HG02763 (cell line): Measurements from ENCODE around the gene PPIL4.
A peak's percentile ranks its signal among the peaks of the same experiment; 100 is the strongest.

Source experiments
- ATAC-seq: cut with Tn5 transposase; IDR thresholded peaks from one replicate; pipeline ENCODE4 v1.9.1; 2021; ENCODE audit warnings: mild to moderate bottlenecking, moderate library complexity; ENCODE audit not compliant: unreplicated experiment

The PPIL4 gene, protein sequence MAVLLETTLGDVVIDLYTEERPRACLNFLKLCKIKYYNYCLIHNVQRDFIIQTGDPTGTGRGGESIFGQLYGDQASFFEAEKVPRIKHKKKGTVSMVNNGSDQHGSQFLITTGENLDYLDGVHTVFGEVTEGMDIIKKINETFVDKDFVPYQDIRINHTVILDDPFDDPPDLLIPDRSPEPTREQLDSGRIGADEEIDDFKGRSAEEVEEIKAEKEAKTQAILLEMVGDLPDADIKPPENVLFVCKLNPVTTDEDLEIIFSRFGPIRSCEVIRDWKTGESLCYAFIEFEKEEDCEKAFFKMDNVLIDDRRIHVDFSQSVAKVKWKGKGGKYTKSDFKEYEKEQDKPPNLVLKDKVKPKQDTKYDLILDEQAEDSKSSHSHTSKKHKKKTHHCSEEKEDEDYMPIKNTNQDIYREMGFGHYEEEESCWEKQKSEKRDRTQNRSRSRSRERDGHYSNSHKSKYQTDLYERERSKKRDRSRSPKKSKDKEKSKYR

DNA sequence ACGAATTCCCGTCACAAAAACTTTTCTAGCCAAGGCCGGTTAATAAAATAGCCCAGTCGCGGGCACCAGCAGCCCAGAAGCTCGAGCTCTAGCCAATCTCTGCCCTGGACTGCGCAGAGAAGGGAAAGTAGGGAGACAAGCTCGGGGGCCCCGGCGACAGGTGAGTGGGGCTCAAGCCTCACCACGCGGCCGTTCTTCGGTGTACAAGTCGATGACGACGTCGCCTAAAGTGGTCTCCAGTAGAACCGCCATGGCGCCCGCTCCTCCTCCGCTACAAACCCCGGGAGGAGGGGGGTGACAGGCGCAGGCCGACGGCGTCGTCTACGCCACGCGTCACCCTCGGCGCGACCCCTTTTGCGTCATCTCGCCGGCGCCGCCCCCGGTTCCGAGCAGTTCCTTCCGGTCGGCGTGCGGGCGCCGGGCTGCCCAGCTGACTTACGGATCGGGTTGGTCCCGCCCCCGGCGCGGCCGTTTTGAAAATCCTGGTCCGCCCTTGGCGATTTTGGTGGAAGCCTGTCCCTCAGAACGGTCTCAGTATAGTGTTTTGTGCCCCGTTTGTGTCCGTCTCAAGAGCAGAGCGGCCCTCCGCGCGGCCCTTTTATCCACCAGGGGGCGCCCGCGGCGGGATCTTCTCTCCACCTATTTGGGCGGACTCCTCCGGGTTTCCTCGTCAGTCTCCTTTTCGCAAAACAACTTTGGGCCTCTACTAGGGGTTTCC lies at the start of gene PPIL4:
TSS of gene PPIL4 (minus strand) at position 290 of the 718 bp plus-strand sequence. CDS start at position 252, 38 bp downstream.
- ATAC-seq: peak; percentile 92

DNA sequence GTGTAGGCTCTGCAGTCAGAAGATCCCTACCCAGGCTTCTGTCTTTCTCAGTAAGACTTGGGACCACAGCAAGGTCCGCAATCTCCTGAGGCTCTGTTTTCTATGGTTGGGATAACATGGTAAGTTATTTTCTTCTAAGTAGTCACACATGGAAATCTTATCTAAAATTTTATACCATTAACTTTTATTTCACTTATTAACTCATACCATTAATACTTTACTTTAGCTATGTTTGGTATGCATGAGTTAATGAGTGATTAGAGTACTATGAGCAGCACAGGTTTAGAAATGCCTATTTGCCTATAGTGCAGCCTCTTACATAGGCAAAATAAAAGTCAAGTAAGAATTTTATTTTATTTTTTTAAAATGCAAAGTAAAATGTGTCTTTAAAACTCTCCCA lies 47.6 kb upstream of the PPIL4 start:
- ATAC-seq: no peak

DNA sequence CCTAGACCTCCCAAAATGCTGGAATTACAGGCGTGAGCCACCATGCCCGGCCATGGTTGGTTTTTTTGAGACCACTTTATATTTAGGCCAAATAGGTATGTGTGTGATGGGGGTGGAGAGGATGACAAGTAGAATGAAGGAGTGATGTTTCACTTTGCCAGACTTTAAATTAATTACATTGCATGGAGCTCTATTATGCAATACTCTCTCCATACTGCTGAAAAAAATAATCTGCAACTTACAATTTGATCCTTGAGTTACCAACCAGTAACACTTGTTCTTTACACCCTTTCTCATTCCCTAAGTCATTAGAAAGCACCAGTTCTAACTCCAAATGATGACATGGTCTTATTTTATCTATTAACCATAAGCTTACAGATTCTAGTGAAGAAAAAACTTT lies 47.1 kb upstream of the PPIL4 start:
- no peak for ATAC-seq

DNA sequence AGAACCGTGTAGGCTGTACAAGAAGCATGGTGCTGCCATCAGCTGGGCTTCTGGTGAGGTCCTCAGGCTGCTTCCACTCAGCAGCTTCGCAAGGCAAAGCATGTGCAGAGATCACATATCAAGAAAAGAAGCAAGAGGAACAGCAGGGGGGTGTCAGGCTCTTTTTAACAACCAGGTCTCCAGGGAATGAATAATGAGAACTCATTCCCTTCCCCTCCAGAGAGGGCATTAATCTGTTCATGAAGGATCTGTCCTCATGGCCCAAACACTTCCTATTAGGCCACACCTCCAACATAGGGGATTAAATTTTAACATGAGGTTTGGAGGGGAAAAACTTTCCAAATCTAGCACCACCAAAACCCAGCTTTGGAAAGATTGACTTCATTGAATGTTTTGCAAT lies 40.3 kb upstream of the PPIL4 start:
- no peak for ATAC-seq

DNA sequence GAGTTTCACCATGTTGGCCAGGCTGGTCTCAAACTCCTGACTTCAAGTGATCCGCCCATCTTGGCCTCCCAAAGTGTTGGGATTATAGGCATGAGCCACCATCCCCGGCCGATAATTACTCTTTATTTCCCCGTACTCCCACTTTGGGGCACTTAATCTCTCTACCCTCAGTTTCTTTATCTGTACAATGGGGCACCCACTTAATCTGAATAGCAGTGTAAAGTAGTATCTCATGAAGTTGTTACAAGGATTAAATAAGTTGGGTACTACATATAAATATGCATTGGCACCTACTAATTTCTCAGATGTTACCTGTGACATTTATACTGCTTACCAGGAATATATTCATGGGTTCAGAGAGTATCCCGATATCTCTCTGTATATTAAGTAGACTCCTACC lies 35.5 kb upstream of the PPIL4 start:
- no peak for ATAC-seq

DNA sequence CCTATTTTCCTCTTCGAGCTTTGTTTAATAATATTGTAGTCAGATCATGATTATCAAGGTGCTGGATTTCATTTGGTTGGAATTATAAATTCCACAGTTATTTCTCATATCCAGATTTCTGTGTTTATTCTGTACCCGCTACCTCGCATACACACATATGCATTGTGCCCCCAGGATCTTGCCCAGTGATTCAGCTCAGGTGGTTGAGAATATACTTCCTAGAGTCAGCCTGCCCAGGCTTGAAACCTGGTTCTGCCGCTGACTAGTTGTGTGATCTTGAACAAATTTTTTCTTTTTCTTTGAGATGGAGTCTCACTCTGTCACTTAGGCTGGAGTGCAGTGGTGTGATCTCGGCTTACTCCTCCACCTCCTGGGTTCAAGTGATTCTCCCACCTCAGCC lies 35.0 kb upstream of the PPIL4 start:
- no peak for ATAC-seq

DNA sequence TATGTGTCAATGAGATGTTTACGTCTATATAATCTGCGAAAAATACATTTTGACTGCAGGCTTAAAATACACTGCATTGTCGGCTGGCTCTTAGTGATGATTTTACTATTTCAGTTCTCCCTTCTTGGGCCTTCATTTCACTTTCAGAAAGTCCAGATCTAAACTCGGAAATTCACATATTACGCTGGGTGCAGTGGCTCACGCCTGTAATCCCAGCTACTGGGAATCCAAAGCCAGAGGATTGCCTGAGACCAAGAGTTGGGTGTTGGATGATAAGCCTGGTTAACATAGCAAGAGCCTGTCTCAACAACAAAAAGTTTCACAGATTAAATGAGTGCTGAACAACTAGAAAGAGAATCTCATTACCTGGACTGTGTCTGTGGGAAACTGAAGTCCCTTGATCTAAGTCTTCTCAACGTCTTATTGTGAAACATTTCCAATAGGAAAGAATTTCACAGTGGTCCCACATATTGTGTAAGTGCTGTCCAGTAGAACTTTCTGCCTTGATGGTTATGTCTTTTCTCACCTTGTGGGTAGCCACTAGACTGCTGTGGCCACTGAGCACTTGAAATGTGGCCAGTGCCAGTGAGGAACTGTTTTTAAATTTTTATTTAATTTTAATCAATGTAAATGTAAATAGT lies 22.2 kb upstream of the PPIL4 start:
- ATAC-seq: no peak

DNA sequence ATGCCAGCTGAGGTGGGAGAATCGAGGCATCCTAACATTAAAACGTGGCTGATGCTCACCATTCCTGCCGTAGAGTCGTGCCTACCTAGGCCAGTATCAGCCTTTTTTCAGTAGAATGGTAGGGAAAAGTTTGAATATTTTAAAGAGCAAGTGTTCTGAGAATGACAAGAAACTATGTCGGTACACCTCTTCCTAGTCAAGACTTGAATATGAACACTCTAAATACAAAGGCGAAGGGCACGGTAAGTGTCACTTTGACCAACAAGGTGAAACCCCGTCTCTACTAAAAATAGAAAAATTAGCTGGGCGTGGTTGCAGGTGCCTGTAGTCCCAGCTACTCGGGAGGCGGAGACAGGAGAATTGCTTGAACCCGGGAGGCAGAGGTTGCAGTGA lies 21.3 kb upstream of the PPIL4 start:
- ATAC-seq: no peak

DNA sequence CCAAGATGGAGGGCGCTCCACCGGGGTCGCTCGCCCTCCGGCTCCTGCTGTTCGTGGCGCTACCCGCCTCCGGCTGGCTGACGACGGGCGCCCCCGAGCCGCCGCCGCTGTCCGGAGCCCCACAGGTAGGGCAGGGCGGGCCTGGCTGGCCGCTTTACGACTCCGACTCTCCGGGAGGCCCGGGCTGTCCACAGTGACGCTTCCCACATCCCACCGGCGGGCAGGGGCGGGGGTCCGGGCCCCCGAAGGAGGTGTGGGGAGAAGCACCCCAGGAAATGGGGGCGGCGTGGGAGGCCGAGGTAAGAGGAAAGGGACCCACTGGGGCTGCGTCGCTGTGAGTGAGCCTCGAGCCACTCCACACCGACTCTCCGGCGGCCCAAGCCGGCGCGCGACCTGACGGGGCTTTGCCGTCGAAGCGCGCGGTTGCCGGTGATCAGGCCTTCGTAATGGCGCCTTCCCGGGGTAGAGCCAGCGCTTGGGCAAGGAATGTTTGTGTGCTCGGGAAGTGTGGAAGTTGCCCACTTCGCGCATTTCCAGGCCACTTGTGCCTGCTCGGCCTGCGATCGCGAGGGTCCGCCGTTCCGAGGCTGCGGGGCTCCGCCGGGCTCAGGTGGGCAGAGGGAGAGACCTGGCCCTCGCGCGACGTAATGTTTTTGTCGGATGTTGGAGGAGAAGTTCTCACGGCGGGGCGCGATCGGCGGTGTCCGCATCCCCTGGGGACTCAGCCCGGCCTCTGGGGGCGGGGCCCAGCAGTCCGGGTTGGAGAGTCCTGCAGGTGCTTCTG lies 20.8 kb upstream of the PPIL4 start:
- ATAC-seq: no peak

DNA sequence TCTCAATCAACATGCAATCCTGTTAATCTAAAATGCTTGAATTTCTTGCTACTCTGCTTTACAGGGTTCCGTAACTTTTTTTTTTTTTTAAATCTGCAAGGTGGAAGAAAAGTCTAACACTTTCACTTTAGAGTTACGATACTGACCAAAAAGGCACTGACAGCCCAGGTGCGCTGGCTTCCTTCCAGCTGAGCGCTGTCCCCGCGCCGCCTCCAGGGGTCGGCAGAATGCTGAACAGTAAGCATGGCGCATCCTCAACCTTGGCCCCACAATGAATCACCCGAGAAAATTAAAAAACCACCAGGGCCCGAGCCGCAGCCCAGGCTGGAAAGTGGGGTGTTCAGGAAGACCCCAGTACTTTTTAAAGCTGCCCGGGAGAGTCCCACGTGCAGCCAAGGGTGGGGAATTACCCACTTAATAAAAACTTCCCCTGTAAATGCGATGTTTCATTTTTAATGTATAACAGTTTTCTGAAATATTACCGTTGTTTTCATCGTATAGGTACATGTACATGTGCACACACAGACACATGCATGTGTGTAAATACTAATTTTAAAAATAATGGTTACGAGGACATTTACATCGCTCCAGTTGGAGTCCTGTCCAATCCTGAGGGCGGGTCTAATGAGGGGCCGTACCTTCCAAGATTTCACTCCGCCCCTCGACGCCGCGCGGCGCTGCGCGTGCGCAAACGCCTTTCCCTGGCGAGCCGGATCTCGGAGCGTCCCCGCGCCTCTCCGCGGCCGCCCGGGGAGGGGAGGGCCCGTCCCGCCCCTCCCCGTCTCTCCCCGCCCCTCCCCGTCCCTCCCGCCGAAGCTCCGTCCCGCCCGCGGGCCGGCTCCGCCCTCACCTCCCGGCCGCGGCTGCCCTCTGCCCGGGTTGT lies 19.9 kb upstream of the PPIL4 start, which contains the start of gene GINM1:
TSS of gene GINM1 (plus strand) at position 849 of the 883 bp plus-strand sequence. CDS start 40 bp downstream, outside the sequence.
- ATAC-seq: peak; percentile 87

DNA sequence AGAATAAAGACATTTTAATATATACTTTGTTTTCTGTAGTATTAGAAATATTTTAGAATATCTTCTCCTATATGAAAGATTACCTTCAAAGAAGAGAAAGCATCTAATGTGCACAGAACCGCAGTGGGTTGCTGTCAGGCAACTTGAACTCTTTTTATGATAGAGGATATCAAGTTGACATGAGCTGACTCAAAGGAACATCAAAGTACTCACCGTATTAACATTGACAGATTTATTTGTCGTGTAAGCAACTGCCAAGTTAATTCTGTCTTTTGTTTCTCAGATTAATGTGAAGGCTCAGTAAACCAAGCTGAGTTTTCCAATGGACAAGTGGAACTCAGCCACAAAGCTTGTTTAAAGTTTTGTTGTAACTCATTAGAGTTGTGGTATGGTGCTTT lies 18.1 kb upstream of the PPIL4 start:
- ATAC-seq: no peak

DNA sequence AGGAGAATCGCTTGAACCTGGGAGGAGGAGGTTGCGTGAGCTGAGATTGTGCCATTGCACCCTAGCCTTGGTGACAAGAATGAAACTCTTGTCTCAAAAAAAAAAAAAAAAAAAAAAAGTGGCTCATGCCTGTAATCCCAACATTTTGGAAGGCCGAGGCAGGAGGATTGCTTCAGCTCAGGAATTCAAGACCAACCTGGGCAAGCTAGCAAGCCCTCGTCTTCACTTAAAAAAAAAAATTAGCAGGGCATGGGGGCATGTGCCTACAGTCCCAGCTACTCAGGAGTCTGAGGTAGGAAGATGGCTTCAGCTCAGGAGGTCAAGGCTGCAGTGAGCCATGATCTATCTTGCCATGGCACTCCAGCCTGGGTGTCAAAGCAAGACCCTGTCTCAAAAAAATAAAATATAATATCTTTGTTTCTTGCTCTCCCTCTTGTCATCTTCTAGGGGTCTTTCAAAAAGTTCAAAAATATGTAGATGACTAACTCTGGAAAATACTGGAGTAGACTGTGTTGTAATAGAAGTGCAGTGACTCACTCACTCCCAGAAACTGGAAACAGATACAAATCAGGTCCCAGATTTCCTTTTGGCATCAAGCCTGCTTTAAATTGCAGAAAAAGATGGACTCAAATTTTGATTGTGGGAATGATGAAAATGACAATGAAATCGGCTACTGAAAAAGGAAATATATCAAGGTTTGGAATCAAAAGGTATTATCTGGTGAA lies 17.5 kb upstream of the PPIL4 start:
- ATAC-seq: no peak

DNA sequence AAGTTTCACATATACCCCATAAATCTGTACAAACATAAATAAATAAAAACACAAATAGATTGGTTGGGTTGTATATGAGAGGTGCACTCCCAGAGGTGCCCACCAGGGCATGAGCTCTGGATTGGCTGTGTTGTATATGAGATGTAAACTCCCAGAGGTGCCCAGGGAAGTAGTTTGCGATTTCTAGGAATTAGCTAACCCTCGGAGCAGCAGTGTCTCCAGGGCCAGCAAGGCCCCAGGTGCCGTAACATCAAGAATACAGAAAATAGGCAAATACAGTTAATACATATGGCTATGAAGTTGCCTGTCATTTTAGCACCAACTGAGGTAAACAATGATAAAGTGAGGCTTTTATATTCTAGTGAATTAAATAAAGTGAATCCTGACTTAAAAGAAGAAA lies 14.9 kb upstream of the PPIL4 start:
- ATAC-seq: no peak

DNA sequence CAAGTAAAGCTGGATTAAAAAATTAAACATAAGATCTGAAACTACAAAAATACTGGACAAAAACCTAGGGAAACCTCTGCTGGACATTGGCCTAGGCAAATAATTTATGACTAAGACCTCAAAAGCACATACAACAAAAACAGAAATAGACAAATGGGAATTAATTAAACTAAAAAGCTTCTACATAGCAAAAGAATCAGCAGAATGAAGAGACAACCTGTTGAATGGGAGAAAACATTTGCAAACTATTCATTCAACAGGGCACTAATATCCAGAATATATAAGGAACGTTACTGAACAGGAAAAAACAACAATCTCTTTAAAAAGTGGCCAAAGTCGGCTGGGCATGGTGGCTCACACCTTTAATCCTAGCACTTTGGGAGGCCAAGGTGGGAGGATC lies 13.5 kb upstream of the PPIL4 start:
- ATAC-seq: no peak

DNA sequence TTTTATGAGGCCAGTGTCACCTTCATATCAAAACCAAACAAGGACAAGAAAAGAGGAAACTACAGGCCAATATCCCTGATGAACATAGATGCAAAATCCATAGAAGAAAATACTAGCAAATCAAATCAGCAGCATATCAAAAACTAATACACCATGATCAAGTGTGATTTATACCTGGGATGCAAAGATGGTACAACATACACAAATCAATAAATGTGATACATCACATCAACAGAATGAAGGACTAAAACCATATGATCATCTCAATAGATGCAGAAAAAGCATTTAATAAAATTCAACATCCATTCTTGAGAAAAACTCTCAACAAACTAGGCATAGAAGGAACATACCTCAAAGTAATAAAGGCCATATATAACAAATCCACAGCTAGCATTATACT lies 12.2 kb upstream of the PPIL4 start:
- ATAC-seq: no peak

DNA sequence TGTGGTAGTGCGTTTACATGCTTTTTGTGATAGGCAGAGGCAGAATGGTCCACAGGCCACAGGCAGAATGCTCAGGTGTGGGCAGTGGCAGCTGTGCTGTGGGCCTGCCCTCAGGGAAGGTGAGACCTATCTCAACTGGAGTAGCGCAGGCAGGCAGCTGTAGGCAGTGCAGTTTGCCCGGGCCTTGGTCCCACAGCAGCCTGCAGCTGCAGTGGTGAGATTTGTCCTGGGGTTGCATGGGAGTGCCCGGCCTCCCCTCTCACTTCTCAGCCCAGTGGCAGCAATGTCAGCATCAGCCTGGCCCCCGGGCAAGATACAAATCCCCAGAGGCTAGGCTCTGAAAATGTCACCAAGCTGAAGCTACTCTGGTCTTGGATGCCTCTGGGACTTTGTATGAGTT lies 6.1 kb upstream of the PPIL4 start:
- ATAC-seq: no peak

DNA sequence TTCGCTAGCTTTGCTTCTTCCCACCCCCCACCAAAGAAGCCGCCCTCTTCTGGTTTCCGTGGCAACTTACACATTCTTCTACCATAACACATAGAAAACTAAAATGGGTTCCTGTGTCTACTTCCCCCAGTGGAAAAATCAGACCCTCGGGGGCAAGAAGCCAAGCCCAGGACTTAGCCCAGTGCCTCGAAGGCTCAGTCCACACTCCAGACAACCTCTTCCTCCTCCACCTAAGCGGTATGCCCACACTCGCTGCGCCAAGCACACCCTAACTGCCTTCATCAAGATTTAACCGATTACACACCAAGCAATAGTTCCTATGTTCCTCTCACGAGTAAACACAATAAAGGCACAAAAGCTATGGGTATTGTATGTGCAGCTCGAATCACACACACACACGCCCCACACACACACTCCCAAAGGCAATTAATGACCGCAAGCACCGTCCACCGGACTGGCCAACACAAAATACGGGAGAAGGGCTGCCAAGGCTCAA lies 537 bp downstream of the PPIL4 start:
- no peak for ATAC-seq

DNA sequence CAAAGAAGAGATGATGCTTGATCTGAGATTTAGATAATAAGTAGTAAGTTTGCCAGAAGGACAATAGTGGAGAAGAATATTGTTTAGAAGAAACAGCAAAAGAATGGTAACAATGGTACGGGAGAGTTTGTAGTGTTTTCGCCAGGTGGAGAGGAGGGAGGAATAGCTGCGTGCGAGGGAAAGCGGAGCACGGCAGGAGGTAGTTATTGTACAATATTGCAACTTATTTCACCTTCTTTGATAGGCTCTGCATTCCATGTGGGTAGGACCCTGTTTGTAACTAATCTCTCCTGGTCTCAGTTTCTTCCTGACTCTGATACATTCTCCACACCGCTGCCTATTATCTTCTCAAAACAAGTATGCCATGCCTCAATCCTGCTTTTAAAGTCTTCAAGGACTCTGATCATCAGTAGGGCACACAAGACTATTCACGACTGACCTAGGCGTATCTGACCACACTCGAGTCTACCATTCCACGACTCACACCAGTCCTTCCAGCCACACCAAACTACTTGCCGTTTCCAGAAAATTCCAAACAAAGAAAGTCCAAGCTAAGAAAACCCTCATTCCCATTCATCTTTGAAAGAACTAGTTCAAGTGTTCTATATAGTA lies 1.1 kb downstream of the PPIL4 start:
- no peak for ATAC-seq

DNA sequence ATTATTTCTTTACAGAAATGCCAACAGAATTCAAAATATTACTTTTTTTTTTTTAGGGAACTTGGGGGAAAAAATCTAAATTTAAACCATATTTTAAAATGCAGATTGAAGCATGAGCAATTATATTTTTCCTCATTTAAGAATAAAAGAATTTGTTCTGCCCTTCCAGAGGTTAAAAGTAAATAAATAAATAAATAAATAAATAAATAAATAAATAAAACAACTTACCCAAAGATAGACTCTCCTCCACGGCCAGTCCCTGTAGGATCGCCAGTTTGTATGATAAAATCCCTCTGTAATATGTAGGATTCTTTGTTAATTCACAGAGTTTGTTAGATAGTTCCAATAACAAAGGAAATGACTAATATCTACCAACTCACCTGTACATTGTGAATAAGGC lies 4.7 kb downstream of the PPIL4 start:
- ATAC-seq: no peak
